MM.1S (cell line): ENCODE results near the gene GTPBP4.

Source experiments
- DNase-seq: peaks from one replicate; pipeline ENCODE4 v3.0.0-alpha.2; 2015
- H2AFZ ChIP-seq: fragments of 300-600 bp; sonication (generic); 2 replicates; pipeline ENCODE4 v1.6.0; 2016; ENCODE audit warnings: antibody characterized with exemption, low read length
- H3F3A ChIP-seq: fragments of 300-600 bp; sonication (generic); 2 replicates; pipeline ENCODE4 v1.6.1; 2016; ENCODE audit warnings: mild to moderate bottlenecking, antibody characterized with exemption, low read length, moderate library complexity, mixed read lengths; ENCODE audit not compliant: insufficient read depth
- H3K27ac ChIP-seq: fragments of 300-600 bp; sonication (generic); 2 replicates; pipeline ENCODE4 v1.5.1; 2016; ENCODE audit warnings: mild to moderate bottlenecking, low read length
- H3K27me3 ChIP-seq: fragments of 300-600 bp; sonication (generic); replicated peaks from 2 replicates; pipeline ENCODE4 v1.6.0; 2016; ENCODE audit warnings: low read length; ENCODE audit not compliant: insufficient read depth
- H3K36me3 ChIP-seq: fragments of 300-600 bp; sonication (generic); replicated peaks from 2 replicates; pipeline ENCODE4 v1.6.1; 2016; ENCODE audit warnings: mild to moderate bottlenecking, low read length, mixed read lengths; ENCODE audit not compliant: insufficient read depth
- H3K4me1 ChIP-seq: fragments of 300-600 bp; sonication (generic); 2 replicates; pipeline ENCODE4 v1.6.1; 2016; ENCODE audit warnings: low read length, mixed read lengths
- H3K4me2 ChIP-seq: fragments of 300-600 bp; sonication (generic); 2 replicates; pipeline ENCODE4 v1.6.0; 2016; ENCODE audit warnings: low read depth, low read length
- H3K4me3 ChIP-seq: fragments of 300-600 bp; sonication (generic); 2 replicates; pipeline ENCODE4 v1.5.1; 2016; ENCODE audit warnings: low read length, mixed read lengths
- H3K79me2 ChIP-seq: fragments of 300-600 bp; sonication (generic); 2 replicates; pipeline ENCODE4 v1.6.1; 2016; ENCODE audit warnings: mixed run types, low read length, mixed read lengths
- H3K9ac ChIP-seq: fragments of 300-600 bp; sonication (generic); 2 replicates; pipeline ENCODE4 v1.6.1; 2016; ENCODE audit warnings: low read length, mixed read lengths
- H3K9me2 ChIP-seq: fragments of 300-600 bp; sonication (generic); replicated peaks from 2 replicates; pipeline ENCODE4 v1.6.1; 2016; ENCODE audit warnings: mild to moderate bottlenecking, low read length, mixed read lengths; ENCODE audit not compliant: insufficient read depth
- H3K9me3 ChIP-seq: fragments of 300-600 bp; sonication (generic); replicated peaks from 2 replicates; pipeline ENCODE4 v1.6.1; 2016; ENCODE audit warnings: mild to moderate bottlenecking, low read length, mixed read lengths; ENCODE audit not compliant: insufficient read depth
- H4K20me1 ChIP-seq: fragments of 300-600 bp; sonication (generic); 2 replicates; pipeline ENCODE4 v1.6.1; 2016; ENCODE audit warnings: mild to moderate bottlenecking, low read length, moderate library complexity, mixed read lengths; ENCODE audit not compliant: insufficient read depth
- CTCF ChIP-seq: fragments of 300-600 bp; sonication (generic); IDR thresholded peaks from 2 replicates; pipeline ENCODE4 v1.5.1; 2016; ENCODE audit warnings: antibody characterized with exemption, low read length, mixed read lengths
- EZH2 ChIP-seq: fragments of 300-600 bp; sonication (generic); optimal IDR thresholded peaks from 2 replicates; pipeline ENCODE3; 2017; ENCODE audit warnings: low read depth, mild to moderate bottlenecking, antibody characterized with exemption, low read length, mixed read lengths
- EZH2phosphoT487 ChIP-seq: fragments of 300-600 bp; sonication (generic); IDR thresholded peaks from 2 replicates; pipeline ENCODE4 v1.6.1; 2018; ENCODE audit warnings: antibody characterized with exemption, low read length

Gene GTPBP4

GRCh38 chr10:995559-995926, 7.3 kb downstream of the GTPBP4 start:
- Histone ChIP-seq H3K27me3 (no peaks in the 10 kb centered on the region), H3K4me3 (no peak overlapping the region), H3K9me2 (no peaks in the 10 kb centered on the region), H4K20me1 (peaks cover 4% of the 10 kb centered on the region; the same call in 1 of the 2 replicates), H3K36me3 (peaks cover 32% of the 10 kb centered on the region), H3F3A (no peaks in the 10 kb centered on the region), H3K4me2 (no peak overlapping the region), H3K4me1 (no peaks in the 10 kb centered on the region), H3K9me3 (no peaks in the 10 kb centered on the region), H3K9ac (no peak overlapping the region), H3K79me2 (peaks cover 86% of the 10 kb centered on the region), H3K27ac (no peak overlapping the region), H2AFZ (no peak overlapping the region)
- no peak for DNase-seq
- no peak for TF ChIP-seq EZH2
- TF ChIP-seq EZH2phosphoT487: no peak
- TF ChIP-seq CTCF: no peak

- no peak for DNase-seq
- TF ChIP-seq CTCF (no peak), EZH2phosphoT487 (no peak), EZH2 (no peak)
- no peak overlapping the region for H3K4me3 ChIP-seq
- no peak overlapping the region for H3K4me2 ChIP-seq
- H3K27me3 ChIP-seq: no peaks in the 10 kb centered on the region
- H3K79me2 ChIP-seq: peaks cover 86% of the 10 kb centered on the region
- peaks cover 4% of the 10 kb centered on the region; the same call in 1 of the 2 replicates for H4K20me1 ChIP-seq
- H3K9me3 ChIP-seq: no peaks in the 10 kb centered on the region
- H3F3A ChIP-seq: no peaks in the 10 kb centered on the region
- no peaks in the 10 kb centered on the region for H3K4me1 ChIP-seq
- H3K36me3 ChIP-seq: peaks cover 37% of the 10 kb centered on the region
- H3K9ac ChIP-seq: no peak overlapping the region
- H3K9me2 ChIP-seq: no peaks in the 10 kb centered on the region
- no peak overlapping the region for H2AFZ ChIP-seq
- H3K27ac ChIP-seq: no peak overlapping the region
Measured at GRCh38 chr10:996031-996430, 7.8 kb downstream of the GTPBP4 start.

GRCh38 chr10:997266-998022, 9.2 kb downstream of the GTPBP4 start:
- Histone ChIP-seq H3K4me1 (no peaks in the 10 kb centered on the region), H3K4me2 (no peak overlapping the region), H3K27ac (no peak overlapping the region), H3K4me3 (no peak overlapping the region), H3K9ac (no peak overlapping the region), H3F3A (no peaks in the 10 kb centered on the region), H2AFZ (no peak overlapping the region), H3K79me2 (peaks cover 87% of the 10 kb centered on the region), H3K36me3 (peaks cover 41% of the 10 kb centered on the region), H3K9me2 (no peaks in the 10 kb centered on the region), H4K20me1 (peaks cover 3% of the 10 kb centered on the region; the same call in 1 of the 2 replicates), H3K27me3 (no peaks in the 10 kb centered on the region), H3K9me3 (no peaks in the 10 kb centered on the region)
- TF ChIP-seq EZH2phosphoT487 (no peak), EZH2 (no peak), CTCF (no peak)
- no peak for DNase-seq
